NCI-H774 (cell line): ENCODE results near the gene EVPL.
"Not testable (repeated sequence)": the region's sequence is repeated elsewhere in the genome, so short reads cannot be mapped to it uniquely, and the experiment has no call there.

Source experiments
- DNase-seq: peaks from one replicate; lab custom pipeline; 2025; lab: John Stamatoyannopoulos, UW

EVPL gene

GRCh38 chr17:76048025-76048605, 21.0 kb upstream of the EVPL start:
- no peak for DNase-seq

GRCh38 chr17:76046064-76046463, 19.0 kb upstream of the EVPL start:
- no peak for DNase-seq

GRCh38 chr17:76044475-76045007, 17.4 kb upstream of the EVPL start:
- not testable (repeated sequence) for DNase-seq

GRCh38 chr17:76042868-76043267, 15.8 kb upstream of the EVPL start:
- not testable (repeated sequence) for DNase-seq

GRCh38 chr17:76040376-76040775, 13.3 kb upstream of the EVPL start:
- no peak for DNase-seq

- no peak for DNase-seq
Observed at GRCh38 chr17:76039121-76039520, 12.0 kb upstream of the EVPL start.

- no peak for DNase-seq
Observed at GRCh38 chr17:76038050-76038449, 10.9 kb upstream of the EVPL start.

- DNase-seq = no peak
Observed at GRCh38 chr17:76036497-76037261, 9.6 kb upstream of the EVPL start.

- DNase-seq = no peak
Observed at GRCh38 chr17:76034428-76035350, 7.6 kb upstream of the EVPL start.

- no peak for DNase-seq
Observed at GRCh38 chr17:76033139-76033538, 6.0 kb upstream of the EVPL start.

GRCh38 chr17:76032780-76033108, 5.6 kb upstream of the EVPL start:
- no peak for DNase-seq

GRCh38 chr17:76032073-76032779, 5.1 kb upstream of the EVPL start:
- DNase-seq = peak; percentile 48

- no peak for DNase-seq
Observed at GRCh38 chr17:76026714-76027158, 370 bp downstream of the EVPL start.

- DNase-seq = no peak
Observed at GRCh38 chr17:76025294-76025693, 1.8 kb downstream of the EVPL start.

- DNase-seq = no peak
Observed at GRCh38 chr17:76024353-76024752, 2.8 kb downstream of the EVPL start.

GRCh38 chr17:76023900-76024237, 3.2 kb downstream of the EVPL start:
- no peak for DNase-seq

- DNase-seq = no peak
Observed at GRCh38 chr17:76022973-76023899, 3.9 kb downstream of the EVPL start.

GRCh38 chr17:76022285-76022684, 4.8 kb downstream of the EVPL start:
- DNase-seq = no peak

GRCh38 chr17:76019833-76020467, 7.2 kb downstream of the EVPL start:
- DNase-seq = no peak

- no peak for DNase-seq
Observed at GRCh38 chr17:76018801-76019200, 8.3 kb downstream of the EVPL start.

- no peak for DNase-seq
Observed at GRCh38 chr17:76018340-76018680, 8.8 kb downstream of the EVPL start.
